ENCODE data around the gene KCNG4.
A peak's percentile ranks its signal among the peaks of the same experiment; 100 is the strongest.

KCNG4 gene

DNA sequence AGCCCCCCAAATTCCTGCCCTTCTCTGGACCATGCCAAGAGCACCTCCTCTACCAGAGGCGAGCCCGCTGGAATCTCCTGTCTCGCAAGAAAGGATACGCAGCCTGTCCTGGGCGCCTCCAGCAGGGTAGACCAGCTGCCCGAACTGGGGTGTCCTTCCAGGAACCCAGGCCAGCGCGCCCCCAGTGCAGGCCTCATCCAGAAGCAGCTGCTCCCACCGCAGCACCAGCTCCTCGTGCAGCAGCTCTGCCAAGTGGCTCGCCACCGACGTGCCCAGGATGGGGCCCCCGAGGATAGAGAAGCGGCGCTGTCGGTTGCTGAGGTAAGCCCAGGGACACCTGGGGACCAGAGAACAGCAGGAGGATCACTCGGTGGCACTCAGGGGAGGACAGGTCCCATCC is 57.7 kb downstream of the KCNG4 start:
- Histone ChIP-seq H3K36me3 (ENCODE audit: control insufficient read depth, insufficient read depth, low read length, severe bottlenecking) (peaks cover 37% of the 10 kb centered on the region), H3K9ac (ENCODE audit: low read length) (no peak overlapping the region), H3K4me1 (ENCODE audit: control insufficient read depth, insufficient read depth, low read length) (peaks cover 14% of the 10 kb centered on the region), H3K4me3 (ENCODE audit: low read length) (no peak overlapping the region), H3K9me3 (ENCODE audit: control insufficient read depth, low read length) (no peaks in the 10 kb centered on the region), H3K27me3 (replicated peaks; ENCODE audit: control insufficient read depth, insufficient read depth, low read length) (no peaks in the 10 kb centered on the region)
- no peak for DNase-seq (ENCODE audit: low read depth)

- H3K9me3 ChIP-seq (ENCODE audit: control insufficient read depth, low read length) = no peaks in the 10 kb centered on the region
- H3K27me3 ChIP-seq (replicated peaks; ENCODE audit: control insufficient read depth, insufficient read depth, low read length) = no peaks in the 10 kb centered on the region
- H3K4me1 ChIP-seq (ENCODE audit: control insufficient read depth, insufficient read depth, low read length) = peaks cover 21% of the 10 kb centered on the region
- DNase-seq (ENCODE audit: low read depth) = no peak
- H3K36me3 ChIP-seq (ENCODE audit: control insufficient read depth, insufficient read depth, low read length, severe bottlenecking) = peaks cover 37% of the 10 kb centered on the region
- no peak overlapping the region for H3K4me3 ChIP-seq (ENCODE audit: low read length)
- no peak overlapping the region for H3K9ac ChIP-seq (ENCODE audit: low read length)
Observed at GRCh38 chr16:84181144-84181915, 58.5 kb downstream of the KCNG4 start.

- no peak for DNase-seq (ENCODE audit: low read depth)
- Histone ChIP-seq H3K4me1 (ENCODE audit: control insufficient read depth, insufficient read depth, low read length) (peaks cover 28% of the 10 kb centered on the region), H3K9ac (ENCODE audit: low read length) (no peak overlapping the region), H3K27me3 (replicated peaks; ENCODE audit: control insufficient read depth, insufficient read depth, low read length) (no peaks in the 10 kb centered on the region), H3K9me3 (ENCODE audit: control insufficient read depth, low read length) (no peaks in the 10 kb centered on the region), H3K4me3 (ENCODE audit: low read length) (no peak overlapping the region), H3K36me3 (ENCODE audit: control insufficient read depth, insufficient read depth, low read length, severe bottlenecking) (peaks cover 37% of the 10 kb centered on the region)
Observed at GRCh38 chr16:84180519-84181140, 59.2 kb downstream of the KCNG4 start.

DNA sequence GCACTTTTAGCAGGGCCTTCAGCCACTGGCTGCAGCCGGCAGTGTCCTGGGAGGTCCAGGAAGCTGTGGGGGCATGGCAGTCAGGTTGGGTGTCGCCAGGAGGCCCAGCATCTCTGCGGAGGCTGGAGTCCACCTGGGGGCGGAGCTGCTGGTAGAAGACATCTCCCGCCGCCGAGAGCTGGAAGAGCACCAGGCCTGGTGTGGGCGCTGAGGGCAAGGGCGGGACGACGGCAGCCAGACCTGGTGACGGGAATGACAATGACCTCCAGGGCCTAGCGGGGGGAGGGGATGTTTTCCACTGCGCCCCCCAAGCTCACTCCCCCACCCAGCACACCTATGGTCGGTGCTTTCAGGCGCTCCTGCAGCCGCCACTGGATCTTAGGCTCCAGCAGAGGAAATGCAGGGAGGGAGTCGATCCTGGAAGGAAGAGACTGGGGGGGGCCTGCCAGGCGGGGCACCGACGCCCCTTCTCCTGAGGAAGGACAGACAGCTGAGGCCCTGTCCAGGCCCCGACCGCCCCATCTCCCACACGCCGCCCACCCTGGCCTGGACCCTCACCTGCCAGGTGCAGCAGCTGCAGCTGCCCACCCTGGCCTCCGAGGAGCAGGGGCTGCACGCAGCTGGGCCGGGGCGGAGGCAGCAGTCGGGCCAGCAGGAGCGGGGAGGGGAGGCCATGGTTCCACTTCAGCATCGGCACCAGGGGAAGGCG is 60.0 kb downstream of the KCNG4 start:
- Histone ChIP-seq H3K4me3 (ENCODE audit: low read length) (no peak overlapping the region), H3K4me1 (ENCODE audit: control insufficient read depth, insufficient read depth, low read length) (peaks cover 35% of the 10 kb centered on the region), H3K36me3 (ENCODE audit: control insufficient read depth, insufficient read depth, low read length, severe bottlenecking) (peaks cover 37% of the 10 kb centered on the region), H3K9ac (ENCODE audit: low read length) (no peak overlapping the region), H3K27me3 (replicated peaks; ENCODE audit: control insufficient read depth, insufficient read depth, low read length) (no peaks in the 10 kb centered on the region), H3K9me3 (ENCODE audit: control insufficient read depth, low read length) (no peaks in the 10 kb centered on the region)
- DNase-seq (ENCODE audit: low read depth) = no peak

DNA sequence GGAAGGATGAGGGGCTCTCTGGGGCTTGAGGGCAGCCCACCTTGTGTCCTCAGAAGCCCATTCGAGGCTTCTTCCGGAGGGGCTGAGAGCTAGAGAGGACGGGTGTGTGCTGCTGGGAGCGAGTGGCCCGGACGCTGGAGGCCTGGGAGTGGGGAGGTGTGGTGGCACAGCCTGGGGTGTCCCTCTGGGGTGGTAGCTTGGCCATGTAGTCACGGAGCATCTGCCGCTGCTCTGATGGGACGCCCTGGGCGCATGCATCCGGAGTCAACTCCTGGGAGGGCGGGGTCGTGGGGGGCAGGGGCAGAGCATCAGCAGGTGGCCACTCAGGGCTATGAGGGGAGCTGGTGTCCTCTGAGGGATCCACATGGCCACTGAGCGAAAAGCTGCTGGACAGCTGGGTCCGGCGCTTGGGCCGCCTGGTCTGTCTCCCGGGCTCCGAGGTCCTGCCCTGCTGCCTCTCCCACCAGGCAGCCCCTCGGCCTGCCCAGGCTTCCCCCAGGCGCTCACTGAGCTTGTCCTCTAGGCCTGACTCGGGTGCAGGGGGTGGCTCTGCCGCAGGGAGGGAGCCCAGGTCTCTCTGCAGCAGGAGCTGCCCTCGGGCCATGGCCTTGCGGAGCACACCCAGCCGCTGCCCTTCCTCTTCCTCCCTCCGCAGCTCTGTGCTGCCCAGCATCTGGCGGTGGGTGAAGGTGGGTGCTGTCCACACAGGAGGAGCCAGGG is 60.8 kb downstream of the KCNG4 start:
- peaks cover 37% of the 10 kb centered on the region for H3K36me3 ChIP-seq (ENCODE audit: control insufficient read depth, insufficient read depth, low read length, severe bottlenecking)

GRCh38 chr16:84178146-84178765 is 61.6 kb downstream of the KCNG4 start:
- H3K9ac ChIP-seq (ENCODE audit: low read length) = no peak overlapping the region
- DNase-seq (ENCODE audit: low read depth) = no peak
- H3K36me3 ChIP-seq (ENCODE audit: control insufficient read depth, insufficient read depth, low read length, severe bottlenecking) = peaks cover 34% of the 10 kb centered on the region
- peaks cover 4% of the 10 kb centered on the region for H3K27me3 ChIP-seq (replicated peaks; ENCODE audit: control insufficient read depth, insufficient read depth, low read length)
- H3K9me3 ChIP-seq (ENCODE audit: control insufficient read depth, low read length) = no peaks in the 10 kb centered on the region
- H3K4me3 ChIP-seq (ENCODE audit: low read length) = no peak overlapping the region
- peaks cover 35% of the 10 kb centered on the region for H3K4me1 ChIP-seq (ENCODE audit: control insufficient read depth, insufficient read depth, low read length)

More for the DNA sequence above, 60.8 kb downstream of the KCNG4 start:
- Histone ChIP-seq H3K9ac (ENCODE audit: low read length) (no peak overlapping the region), H3K9me3 (ENCODE audit: control insufficient read depth, low read length) (no peaks in the 10 kb centered on the region), H3K4me1 (ENCODE audit: control insufficient read depth, insufficient read depth, low read length) (peaks cover 35% of the 10 kb centered on the region), H3K4me3 (ENCODE audit: low read length) (no peak overlapping the region), H3K27me3 (replicated peaks; ENCODE audit: control insufficient read depth, insufficient read depth, low read length) (peaks cover 2% of the 10 kb centered on the region)
- DNase-seq (ENCODE audit: low read depth) = no peak

- DNase-seq (ENCODE audit: low read depth) = peak; percentile 25
- no peak overlapping the region for H3K9ac ChIP-seq (ENCODE audit: low read length)
- H3K4me3 ChIP-seq (ENCODE audit: low read length) = no peak overlapping the region
- peaks cover 35% of the 10 kb centered on the region for H3K4me1 ChIP-seq (ENCODE audit: control insufficient read depth, insufficient read depth, low read length)
- peaks cover 29% of the 10 kb centered on the region for H3K36me3 ChIP-seq (ENCODE audit: control insufficient read depth, insufficient read depth, low read length, severe bottlenecking)
- no peaks in the 10 kb centered on the region for H3K9me3 ChIP-seq (ENCODE audit: control insufficient read depth, low read length)
- H3K27me3 ChIP-seq (replicated peaks; ENCODE audit: control insufficient read depth, insufficient read depth, low read length) = peaks cover 6% of the 10 kb centered on the region
Observed at GRCh38 chr16:84177741-84178073, 62.1 kb downstream of the KCNG4 start.

- Histone ChIP-seq H3K9ac (ENCODE audit: low read length) (peak overlapping the region; percentile 50), H3K4me1 (ENCODE audit: control insufficient read depth, insufficient read depth, low read length) (peaks cover 35% of the 10 kb centered on the region), H3K27me3 (replicated peaks; ENCODE audit: control insufficient read depth, insufficient read depth, low read length) (peaks cover 8% of the 10 kb centered on the region), H3K36me3 (ENCODE audit: control insufficient read depth, insufficient read depth, low read length, severe bottlenecking) (peaks cover 17% of the 10 kb centered on the region), H3K9me3 (ENCODE audit: control insufficient read depth, low read length) (no peaks in the 10 kb centered on the region), H3K4me3 (ENCODE audit: low read length) (peak overlapping the region; percentile 48)
- no peak for DNase-seq (ENCODE audit: low read depth)
Observed at GRCh38 chr16:84176192-84177053, 63.4 kb downstream of the KCNG4 start.

GRCh38 chr16:84175350-84176081 is 64.3 kb downstream of the KCNG4 start:
- H3K9me3 ChIP-seq (ENCODE audit: control insufficient read depth, low read length) = no peaks in the 10 kb centered on the region
- H3K4me1 ChIP-seq (ENCODE audit: control insufficient read depth, insufficient read depth, low read length) = peaks cover 35% of the 10 kb centered on the region
- H3K27me3 ChIP-seq (replicated peaks; ENCODE audit: control insufficient read depth, insufficient read depth, low read length) = peaks cover 8% of the 10 kb centered on the region
- H3K4me3 ChIP-seq (ENCODE audit: low read length) = no peak overlapping the region
- no peak for DNase-seq (ENCODE audit: low read depth)
- H3K9ac ChIP-seq (ENCODE audit: low read length) = no peak overlapping the region
- H3K36me3 ChIP-seq (ENCODE audit: control insufficient read depth, insufficient read depth, low read length, severe bottlenecking) = peaks cover 11% of the 10 kb centered on the region

- H3K4me1 ChIP-seq (ENCODE audit: control insufficient read depth, insufficient read depth, low read length) = peaks cover 35% of the 10 kb centered on the region
- peaks cover 10% of the 10 kb centered on the region for H3K27me3 ChIP-seq (replicated peaks; ENCODE audit: control insufficient read depth, insufficient read depth, low read length)
- no peak overlapping the region for H3K4me3 ChIP-seq (ENCODE audit: low read length)
- no peak for DNase-seq (ENCODE audit: low read depth)
- H3K9me3 ChIP-seq (ENCODE audit: control insufficient read depth, low read length) = no peaks in the 10 kb centered on the region
- H3K9ac ChIP-seq (ENCODE audit: low read length) = no peak overlapping the region
- H3K36me3 ChIP-seq (ENCODE audit: control insufficient read depth, insufficient read depth, low read length, severe bottlenecking) = peaks cover 1% of the 10 kb centered on the region
Observed at GRCh38 chr16:84174396-84174795, 65.4 kb downstream of the KCNG4 start.

Data from adipocyte (in vitro differentiated cells).